NCI-H2029 treated with DMSO at 0.1 percent for 48 hours (cell line): Measurements from ENCODE around the gene CEP112.
"Not testable (repeated sequence)": the region's sequence is repeated elsewhere in the genome, so short reads cannot be mapped to it uniquely, and the experiment has no call there.

ENCODE experiments used
- DNase-seq: peaks from one replicate; lab custom pipeline; 2025; lab: John Stamatoyannopoulos, UW

Gene CEP112

DNA sequence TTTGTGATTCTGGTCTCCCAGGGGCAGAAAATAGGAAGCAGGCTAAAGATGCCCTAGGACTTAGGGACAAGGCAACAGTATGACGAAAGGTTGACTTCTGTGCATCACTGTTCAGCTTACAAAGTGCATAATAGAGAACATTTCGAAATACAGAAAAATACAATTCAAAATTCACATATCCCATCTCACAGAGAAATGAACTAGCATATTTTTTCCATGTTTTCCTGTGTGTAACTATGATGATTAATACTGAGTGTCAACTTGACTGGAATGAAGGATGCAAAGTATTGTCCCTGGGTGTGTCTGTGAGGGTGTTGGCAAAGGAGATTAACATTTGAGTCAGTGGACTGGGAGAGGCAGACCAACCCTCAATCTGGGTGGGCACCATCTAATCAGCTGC is 365.4 kb downstream of the CEP112 start:
- not testable (repeated sequence) for DNase-seq

- no peak for DNase-seq
Observed at GRCh38 chr17:65824901-65825300, 367.0 kb downstream of the CEP112 start.

- no peak for DNase-seq
Observed at GRCh38 chr17:65823713-65824112, 368.2 kb downstream of the CEP112 start.

- no peak for DNase-seq
Observed at GRCh38 chr17:65820811-65821210, 371.1 kb downstream of the CEP112 start.

- no peak for DNase-seq
Observed at GRCh38 chr17:65820306-65820705, 371.6 kb downstream of the CEP112 start.

- no peak for DNase-seq
Observed at GRCh38 chr17:65819810-65820209, 372.1 kb downstream of the CEP112 start.

GRCh38 chr17:65817951-65818350 is 374.0 kb downstream of the CEP112 start:
- DNase-seq, result no peak

DNA sequence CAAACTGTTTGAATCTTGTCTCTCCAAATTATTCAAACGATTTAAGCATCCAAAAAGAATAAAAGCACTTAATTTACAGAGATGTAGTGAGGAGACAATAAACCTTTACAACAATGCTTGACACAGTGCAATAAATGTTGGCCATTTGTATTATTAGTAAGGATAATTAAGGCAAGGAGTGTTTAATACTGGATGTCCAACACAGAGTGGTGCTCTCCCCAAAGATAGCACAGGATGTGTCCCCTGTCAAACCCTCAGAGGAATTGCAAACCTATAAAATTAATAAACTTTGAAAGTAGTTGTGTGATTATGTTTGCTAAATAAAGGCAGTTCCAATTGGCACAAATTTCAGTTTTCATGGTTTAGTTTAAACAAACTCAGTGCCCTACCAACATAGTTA is 377.5 kb downstream of the CEP112 start:
- DNase-seq, result no peak

DNA sequence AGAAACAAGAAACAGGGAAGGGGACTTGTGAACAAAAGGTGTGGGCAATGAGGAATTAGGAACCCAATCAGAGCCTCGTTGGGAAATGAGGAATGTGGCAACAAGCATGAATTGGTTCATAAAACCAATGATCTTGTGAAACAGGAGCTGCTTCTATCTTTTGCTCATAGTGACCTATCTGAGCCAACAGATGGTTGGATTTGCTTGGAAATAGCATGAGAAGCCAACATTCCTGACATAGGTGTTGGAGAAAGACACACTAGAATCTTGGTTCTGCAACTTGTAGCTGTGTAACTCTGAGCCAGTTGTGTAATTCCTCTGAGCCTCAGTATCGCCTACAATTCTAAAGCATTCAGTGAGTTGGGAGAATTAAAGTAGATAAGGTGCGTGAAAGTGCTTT is 378.6 kb downstream of the CEP112 start:
- DNase-seq, result no peak

DNA sequence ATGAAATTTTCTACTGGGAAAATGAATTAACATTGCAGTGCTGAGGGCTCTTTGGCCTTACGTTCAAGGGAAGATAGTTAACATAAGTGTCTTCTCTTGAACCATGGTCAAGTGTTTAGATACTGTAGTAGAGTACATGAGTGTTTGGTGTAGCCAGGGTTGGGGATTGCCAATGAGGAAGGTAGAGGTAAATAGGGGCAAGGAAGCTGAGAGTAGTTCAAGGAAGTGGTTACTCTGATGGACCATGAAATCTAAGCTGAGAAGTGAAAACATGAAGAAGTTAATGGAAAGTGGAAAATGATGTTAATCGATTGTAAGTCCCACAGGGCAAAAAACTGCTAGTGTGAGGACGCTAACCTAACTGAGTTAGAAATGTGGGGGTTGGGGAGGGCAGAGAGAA is 380.9 kb downstream of the CEP112 start:
- DNase-seq, result peak; percentile 9

GRCh38 chr17:65809366-65809765 is 382.6 kb downstream of the CEP112 start:
- no peak for DNase-seq

- DNase-seq, result not testable (repeated sequence)
Observed at GRCh38 chr17:65808566-65808965, 383.4 kb downstream of the CEP112 start.

GRCh38 chr17:65807361-65807760 is 384.6 kb downstream of the CEP112 start:
- DNase-seq, result no peak

DNA sequence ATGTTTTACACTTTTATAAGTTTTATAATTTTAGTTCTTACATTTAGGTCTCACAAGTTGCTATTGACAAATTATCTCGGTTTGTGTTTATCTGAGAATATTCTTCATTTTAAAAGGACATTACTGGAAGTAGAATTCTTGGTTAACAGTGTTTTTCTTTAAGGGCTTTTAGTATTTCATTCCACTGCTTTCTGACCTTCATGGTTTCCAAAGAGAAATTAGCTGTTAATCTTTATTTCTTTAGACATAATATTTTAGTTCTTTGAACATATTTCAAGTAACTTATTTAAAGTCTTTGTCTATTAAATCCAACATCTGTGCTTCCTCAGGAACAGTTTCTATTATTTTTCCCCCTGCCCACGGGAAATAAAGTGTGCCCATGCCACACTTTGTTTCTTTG is 390.4 kb downstream of the CEP112 start:
- no peak for DNase-seq

DNA sequence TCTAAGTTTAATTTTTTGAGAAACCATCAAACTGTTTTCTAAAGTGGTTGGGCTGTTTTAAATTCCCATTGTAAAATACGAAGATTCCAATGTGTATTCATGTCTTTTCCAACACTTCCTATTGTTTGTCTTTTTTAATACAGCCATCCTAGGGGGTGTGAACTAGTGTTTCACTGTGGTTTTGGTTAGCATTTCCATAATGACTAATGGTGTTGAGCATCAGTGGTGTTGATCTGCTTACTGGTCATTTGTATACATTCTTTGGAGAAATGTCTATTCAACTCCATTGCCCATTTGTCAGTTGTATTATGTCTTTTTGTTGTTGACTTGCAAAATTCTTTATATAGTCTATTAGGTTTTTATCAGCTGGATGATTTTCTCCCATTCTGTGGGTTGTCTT is 391.3 kb downstream of the CEP112 start:
- no peak for DNase-seq

GRCh38 chr17:65799869-65800268 is 392.1 kb downstream of the CEP112 start:
- DNase-seq, result no peak

GRCh38 chr17:65799454-65799853 is 392.5 kb downstream of the CEP112 start:
- DNase-seq, result no peak

- no peak for DNase-seq
Observed at GRCh38 chr17:65797809-65798208, 394.1 kb downstream of the CEP112 start.

DNA sequence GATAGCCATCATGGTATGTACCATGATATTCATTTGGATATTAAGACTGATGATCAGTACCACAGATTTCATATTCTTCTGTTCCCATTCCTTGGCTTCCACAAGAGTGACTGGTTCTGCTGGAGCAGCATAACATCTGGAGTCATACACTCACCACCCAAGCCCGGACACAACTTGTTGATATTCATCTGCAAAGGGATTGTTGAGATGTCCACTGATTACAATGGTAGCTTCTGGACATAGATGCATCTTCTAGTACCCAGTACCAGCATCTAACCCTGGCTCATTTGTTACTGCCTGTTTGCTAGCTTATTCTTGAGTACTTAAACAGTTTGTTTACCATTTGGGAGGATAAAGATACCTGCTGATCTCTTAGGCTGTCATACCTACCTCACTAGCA is 394.8 kb downstream of the CEP112 start:
- DNase-seq, result no peak

DNA sequence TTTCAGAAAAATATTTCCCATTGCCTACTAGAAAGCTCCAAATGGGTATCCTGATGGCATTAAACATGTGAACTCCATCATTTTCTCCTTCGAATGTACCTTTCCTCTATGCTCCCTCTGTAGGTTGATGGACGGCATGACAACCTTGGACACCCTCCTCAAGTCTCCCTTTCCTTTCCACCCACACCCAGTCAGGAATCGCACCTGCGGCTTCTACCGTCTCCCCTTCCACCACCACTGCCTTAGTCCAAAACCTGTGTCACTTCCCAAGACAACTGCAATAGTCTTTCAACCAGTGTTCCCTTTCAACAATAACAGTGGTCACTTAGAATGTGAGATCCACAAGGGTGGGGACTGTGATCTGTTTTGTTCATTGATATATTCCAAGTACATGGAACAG is 397.4 kb downstream of the CEP112 start:
- DNase-seq, result no peak

DNA sequence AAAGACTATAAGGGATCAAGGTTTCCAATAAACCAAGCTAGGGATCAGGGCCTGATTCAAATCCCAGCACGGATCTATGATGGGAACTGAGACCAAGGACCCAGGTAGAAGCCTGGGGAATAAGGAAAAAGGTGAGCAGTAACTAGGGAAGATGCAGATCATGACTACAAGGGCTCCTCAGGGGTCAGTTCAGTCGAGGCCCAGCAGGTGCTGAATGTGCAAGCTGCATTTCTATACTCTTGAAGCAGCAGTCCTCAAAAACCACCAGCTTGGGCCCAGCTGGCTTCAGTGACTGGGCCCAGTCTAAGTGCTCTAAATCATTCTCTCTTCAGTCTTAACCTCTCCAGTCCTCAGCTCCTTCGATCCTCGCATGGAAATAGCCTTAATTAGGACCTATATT is 401.7 kb downstream of the CEP112 start:
- DNase-seq, result no peak

GRCh38 chr17:65787503-65787902 is 404.4 kb downstream of the CEP112 start:
- DNase-seq, result no peak

DNA sequence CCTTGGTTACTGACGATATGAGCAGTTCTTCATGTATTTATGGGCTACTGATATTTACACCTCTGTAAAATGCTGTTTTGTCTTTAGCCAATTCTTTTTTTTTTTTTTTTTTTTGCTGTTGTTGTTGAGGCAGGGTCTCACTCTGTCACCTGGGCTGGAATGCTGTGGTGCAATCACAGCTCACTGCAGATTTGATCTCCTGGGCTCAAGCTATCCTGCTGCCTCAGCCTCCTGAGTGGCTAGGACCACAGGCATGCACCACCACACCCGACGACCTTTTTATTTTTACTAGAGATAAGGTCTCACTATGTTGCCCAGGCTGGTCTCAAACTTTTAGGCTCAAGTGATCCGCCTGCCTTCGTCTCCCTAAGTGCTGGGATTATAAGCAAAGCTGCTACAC is 405.5 kb downstream of the CEP112 start:
- no peak for DNase-seq

GRCh38 chr17:65785109-65785508 is 406.8 kb downstream of the CEP112 start:
- no peak for DNase-seq

DNA sequence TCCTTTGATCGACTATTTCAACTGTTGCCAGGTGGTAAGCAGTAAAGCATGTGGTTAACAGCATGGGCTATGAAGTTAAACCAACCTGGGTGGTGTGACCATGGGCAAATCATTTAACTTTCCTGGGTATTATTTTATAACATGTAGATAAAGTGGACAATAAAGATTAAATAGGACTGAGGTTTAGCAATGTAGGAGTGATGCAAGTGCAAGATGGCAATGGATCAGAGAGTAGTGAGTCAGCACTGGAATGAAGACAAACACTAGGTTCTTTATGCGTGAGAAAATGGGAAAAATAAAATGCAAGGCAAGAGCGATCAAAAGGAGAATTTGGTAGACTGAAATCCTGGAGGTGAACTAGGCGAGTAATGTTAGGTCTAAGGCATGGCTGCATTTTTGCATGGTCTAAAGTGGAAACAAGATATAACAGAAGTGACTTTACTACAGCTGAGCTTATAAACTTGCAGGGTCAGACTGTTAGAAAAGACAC is 408.0 kb downstream of the CEP112 start:
- no peak for DNase-seq
